Measurements from ENCODE around the gene NCAM2.

Gene NCAM2

DNA sequence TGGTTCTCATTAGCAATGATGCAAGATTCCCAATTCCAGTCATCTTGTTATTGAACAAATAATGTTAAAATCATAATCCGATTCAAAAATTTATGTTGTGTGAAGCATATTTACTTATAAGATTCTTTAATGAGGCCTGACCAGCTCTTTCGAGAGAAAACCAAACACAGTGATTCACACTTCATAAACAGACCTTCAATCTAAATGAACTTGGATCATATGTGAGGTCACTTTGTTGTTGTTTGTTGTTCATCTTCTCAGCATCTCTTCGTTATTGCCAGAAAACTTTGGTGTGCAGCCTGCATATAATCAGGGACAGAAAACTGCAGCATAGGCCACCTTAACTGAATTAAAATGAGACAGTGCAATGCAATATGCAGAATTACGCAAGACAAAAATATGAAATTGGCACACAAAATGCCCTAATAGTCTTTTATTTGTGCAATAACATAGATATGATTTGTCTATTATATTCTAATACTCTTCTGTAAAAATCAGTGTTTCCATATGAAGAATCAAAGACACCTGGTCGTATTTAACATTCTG is 30.1 kb downstream of the NCAM2 start:
- no peak for DNase-seq (ENCODE audit: low read depth)

- DNase-seq (ENCODE audit: low read depth): no peak
Observed at GRCh38 chr21:21029164-21029563, 31.0 kb downstream of the NCAM2 start.

- DNase-seq (ENCODE audit: low read depth): no peak
Observed at GRCh38 chr21:21030311-21030710, 32.1 kb downstream of the NCAM2 start.

DNA sequence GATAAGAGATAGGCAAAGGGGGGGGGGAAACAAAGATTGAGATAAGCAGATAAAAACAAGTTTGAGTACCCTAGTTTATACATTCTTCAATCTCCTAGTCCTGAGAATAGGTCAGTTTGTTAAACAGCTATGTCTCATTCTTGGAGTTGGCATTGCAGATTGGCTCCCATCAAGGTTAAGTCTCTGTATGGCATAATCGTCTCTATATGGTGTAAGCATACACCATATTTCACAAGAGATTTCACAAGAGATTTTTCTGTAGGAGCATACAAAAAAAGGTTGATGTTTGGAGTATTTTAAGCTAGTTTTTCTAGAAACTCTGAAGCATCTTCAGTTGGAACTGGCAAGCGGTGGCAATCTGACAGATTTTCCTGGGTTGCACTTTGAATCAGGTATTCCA is 35.8 kb downstream of the NCAM2 start:
- no peak for DNase-seq (ENCODE audit: low read depth)

DNA sequence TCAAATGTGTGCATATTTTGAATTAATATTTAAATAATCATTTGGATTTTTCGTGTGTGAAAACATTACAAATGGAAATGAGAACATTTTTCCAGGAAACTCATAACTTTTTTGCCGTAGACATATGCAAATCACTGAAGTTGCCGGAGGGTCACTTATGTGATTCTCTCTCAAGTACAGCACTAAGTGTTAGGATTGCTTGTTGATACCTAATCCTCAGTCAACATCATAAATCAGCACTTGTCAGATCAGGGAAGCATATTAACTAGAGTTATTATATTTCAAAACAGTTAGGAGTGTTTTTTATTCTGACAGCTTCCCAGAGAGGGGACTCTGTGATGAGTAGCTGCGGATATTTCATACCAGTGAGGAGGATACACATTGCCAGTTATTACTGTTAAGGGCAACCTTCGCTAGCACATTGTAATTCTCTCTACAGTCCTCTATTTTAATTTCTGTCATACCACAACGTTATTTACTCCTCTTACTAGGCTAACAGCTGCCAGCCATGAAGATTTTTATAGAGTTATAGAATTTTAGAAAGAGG is 41.5 kb downstream of the NCAM2 start:
- DNase-seq (ENCODE audit: low read depth): no peak

GRCh38 chr21:21045518-21045917 is 47.3 kb downstream of the NCAM2 start:
- no peak for DNase-seq (ENCODE audit: low read depth)

DNA sequence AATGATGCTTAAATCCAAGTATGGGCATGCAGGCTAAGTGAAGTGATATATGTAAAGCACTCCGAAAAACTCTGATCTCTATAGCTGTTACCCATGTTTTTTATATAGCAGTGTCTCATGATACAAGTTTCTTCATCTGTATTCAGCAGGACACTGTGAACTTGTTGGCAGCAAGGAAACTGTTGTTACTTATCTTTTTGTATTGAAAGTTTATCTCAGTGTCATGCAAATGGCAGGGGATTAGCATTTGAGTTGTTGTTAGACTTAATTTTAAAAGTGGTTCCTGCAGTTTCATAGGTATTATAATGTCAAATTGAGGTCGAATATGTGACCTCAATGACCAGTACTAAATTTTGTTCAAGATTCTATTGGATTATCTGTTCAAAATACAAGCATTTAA is 47.9 kb downstream of the NCAM2 start:
- no peak for DNase-seq (ENCODE audit: low read depth)

- DNase-seq (ENCODE audit: low read depth): no peak
Observed at GRCh38 chr21:21051109-21052055, 53.2 kb downstream of the NCAM2 start.

DNA sequence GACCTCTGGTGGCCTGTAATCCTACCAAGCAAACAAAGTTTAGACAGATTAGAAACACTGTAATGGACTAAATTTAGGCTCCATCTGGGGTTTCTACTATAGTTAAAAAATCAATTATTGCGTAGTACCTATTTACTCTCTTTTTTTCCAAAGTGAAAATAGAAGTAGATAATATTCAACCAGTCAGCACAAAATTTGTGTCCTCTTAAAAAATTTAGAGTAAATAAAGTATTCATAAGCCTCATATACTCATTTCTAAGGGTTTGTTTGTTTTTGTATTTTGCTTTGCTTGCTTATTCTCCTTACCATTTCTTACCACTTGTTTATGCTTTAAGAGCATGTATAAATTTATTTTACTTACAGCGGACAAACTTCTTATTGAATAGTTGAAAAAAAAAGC is 54.5 kb downstream of the NCAM2 start:
- no peak for DNase-seq (ENCODE audit: low read depth)

DNA sequence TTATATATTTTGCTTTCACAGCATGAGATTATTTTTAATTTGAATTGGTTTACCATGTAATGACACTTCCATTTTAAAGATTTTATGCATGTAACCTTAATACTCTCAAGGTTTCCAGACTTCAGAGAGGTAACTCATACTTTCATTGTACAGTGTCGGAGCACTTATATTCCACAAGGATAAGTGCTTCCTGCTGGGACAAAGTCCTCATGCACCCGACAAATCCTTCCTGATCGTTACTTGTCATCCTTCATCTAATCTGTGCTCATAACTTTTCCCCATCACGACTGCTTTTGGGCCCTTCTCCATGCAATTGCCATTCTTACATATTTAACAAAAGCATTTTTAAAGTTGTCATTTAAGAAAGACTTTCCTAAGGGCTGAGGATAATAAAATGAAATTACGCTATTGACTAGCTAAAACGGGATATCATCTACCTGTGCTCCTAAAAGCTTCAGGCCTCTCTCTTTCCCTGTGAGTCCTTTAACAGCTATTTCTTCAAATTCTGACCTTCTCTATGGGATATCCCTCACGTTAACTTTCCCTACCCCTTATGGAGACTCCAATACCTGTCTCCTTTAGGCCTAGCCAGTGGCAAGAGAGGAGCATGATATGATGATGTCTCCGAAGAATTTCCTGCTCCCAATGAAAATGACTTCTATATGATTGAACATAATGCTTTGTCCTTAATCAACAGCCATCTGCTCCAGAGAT is 59.3 kb downstream of the NCAM2 start:
- DNase-seq (ENCODE audit: low read depth): no peak

- no peak for DNase-seq (ENCODE audit: low read depth)
Observed at GRCh38 chr21:21063828-21064227, 65.6 kb downstream of the NCAM2 start.

DNA sequence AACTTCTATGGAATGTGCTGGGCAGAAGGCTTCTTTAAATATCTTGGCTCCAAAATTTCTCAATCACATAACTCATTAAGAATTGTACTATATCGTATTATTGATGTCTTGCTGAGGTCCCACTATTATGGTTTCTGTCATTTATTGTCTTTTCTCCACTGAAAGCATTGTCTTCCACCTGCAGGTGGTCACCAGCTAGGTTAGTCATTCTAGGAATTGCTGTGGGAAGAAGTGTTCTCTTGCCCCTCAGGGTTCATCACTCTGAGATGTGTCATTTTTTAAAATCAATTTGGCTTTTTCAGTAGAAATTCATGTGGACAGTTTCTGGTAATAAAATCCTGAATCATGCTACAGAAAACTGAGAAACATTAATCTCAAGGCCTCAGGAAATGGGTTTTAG is 66.1 kb downstream of the NCAM2 start:
- no peak for DNase-seq (ENCODE audit: low read depth)

DNA sequence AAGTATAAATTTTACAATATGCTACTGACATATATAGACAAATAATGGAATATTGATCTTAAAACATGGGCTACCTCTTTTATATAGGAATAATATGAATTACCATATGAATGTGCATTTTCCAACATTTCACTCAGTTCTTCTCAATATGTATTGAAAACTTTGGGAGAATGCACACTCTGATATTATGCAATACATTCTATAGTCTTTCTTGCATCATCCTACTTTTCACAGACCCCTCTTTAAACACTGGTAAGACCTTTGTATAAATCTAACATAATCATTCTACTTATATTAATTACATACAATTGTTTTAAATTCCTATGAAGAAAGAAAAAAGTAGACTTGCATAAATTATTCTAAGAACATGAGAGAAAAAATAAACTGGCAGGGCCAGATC is 69.2 kb downstream of the NCAM2 start:
- DNase-seq (ENCODE audit: low read depth): no peak

- DNase-seq (ENCODE audit: low read depth): no peak
Observed at GRCh38 chr21:21074305-21074704, 76.1 kb downstream of the NCAM2 start.

DNA sequence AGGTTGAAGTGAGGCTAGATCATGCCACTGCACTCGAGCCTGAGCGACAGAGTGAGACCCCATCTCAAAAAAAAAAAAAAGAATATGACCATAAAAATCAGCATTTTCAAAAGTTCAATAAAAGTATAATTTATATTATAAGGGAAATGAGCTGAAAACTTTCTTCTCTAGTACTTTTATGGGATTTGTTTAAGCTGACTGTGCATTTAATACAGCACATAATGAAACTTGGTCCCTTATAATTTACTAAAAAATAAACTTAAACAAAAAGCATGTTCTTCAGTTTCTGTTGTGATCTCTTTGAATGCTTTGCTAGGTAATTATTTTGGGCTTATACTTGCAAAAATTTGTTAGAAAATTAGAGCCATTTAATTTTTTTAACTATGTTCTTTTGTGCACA is 77.8 kb downstream of the NCAM2 start:
- DNase-seq (ENCODE audit: low read depth): no peak

- DNase-seq (ENCODE audit: low read depth): no peak
Observed at GRCh38 chr21:21076491-21076890, 78.3 kb downstream of the NCAM2 start.

- no peak for DNase-seq (ENCODE audit: low read depth)
Observed at GRCh38 chr21:21079646-21080045, 81.4 kb downstream of the NCAM2 start.

GRCh38 chr21:21084179-21084578 is 86.0 kb downstream of the NCAM2 start:
- no peak for DNase-seq (ENCODE audit: low read depth)

DNA sequence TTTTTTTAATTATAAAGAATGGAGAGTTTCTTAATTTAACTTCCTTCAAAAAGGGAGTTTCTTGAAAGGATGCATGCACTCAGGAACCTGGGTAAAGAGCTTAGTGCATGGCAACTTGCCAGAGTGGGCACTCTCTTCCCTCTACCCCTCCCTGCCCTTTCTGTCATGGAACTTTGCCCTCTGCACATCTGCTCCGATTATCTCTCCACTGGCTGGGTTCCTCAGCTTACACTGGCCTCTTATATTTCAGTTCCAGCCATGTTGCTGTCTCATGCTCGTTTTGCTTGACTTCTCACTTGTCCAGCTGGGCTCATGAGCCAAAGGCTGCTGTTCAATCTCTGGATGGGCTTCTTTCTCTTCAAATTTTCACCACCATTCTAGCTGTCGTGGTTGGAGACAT is 87.0 kb downstream of the NCAM2 start:
- no peak for DNase-seq (ENCODE audit: low read depth)

DNA sequence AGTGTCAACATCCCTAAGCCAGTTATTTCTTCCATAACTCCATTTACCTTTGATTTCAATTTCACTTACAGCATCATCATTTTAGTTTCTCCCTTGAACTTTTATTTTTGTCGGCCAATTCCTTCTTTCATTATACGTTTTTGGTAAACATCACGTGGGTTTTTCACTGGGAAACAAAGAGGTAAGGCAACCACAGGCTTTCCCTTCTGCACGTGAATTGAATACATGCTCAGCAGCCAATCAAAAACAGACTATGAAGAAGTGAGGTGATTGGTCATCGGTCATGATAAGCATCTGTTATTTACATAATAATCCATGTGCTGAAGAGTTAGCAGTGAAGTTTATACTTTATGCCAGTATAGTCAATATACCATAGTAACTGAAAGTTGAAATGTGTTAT is 98.7 kb downstream of the NCAM2 start:
- no peak for DNase-seq (ENCODE audit: low read depth)

DNA sequence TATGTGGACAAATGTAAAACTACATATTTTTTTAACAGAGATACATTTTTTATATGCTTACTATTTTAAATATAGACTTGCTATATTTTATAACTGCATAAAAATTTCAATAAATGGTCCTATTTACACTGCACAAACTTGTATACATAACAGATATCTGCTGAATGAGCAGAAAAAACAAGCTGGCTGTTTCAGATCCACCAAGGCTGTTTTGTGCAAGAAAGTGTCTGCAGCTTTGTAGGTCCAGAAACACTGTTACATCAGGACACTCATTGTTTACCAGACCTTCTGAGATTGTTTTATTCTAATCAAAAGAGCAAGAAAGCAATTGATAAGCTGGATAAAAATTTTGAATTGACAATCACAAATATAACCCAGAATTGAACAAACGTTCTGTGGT is 99.3 kb downstream of the NCAM2 start:
- no peak for DNase-seq (ENCODE audit: low read depth)

DNA sequence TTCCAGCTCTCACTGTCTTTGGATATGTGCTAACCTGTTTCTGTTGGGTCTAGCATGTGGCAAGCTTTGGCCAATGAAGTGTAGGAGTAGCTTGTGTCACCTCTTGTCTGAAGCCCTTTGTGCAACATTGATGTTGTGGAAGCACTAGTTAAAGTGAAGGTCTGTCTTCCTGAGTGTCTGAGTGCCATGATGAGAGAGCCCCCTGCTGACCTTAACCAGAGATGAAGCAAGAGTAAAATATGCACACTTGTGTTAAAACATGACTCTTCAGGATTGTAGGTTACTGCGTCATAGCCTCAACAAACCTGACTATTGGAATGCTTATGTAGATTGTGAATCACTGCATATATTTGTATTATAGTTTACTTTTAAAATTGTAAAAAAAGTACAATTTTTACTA is 103.7 kb downstream of the NCAM2 start:
- no peak for DNase-seq (ENCODE audit: low read depth)

- DNase-seq (ENCODE audit: low read depth): no peak
Observed at GRCh38 chr21:21102896-21103295, 104.7 kb downstream of the NCAM2 start.

Data from stimulated activated CD8-positive, alpha-beta memory T cell treated with anti-CD3 and anti-CD28 coated beads, Interleukin-7, amount 100 ng/mL, for 24 hours (primary cell).